Measurements from ENCODE around the gene ACTG1. TPM values are rescaled to one million over a fixed set of nuclear protein-coding genes. Genes with fewer than 3 reads are reported as not detected.

ACTG1 gene
- polyA plus RNA-seq, 4 donors = 2,973 to 3,218 (median 3,183) TPM

DNA sequence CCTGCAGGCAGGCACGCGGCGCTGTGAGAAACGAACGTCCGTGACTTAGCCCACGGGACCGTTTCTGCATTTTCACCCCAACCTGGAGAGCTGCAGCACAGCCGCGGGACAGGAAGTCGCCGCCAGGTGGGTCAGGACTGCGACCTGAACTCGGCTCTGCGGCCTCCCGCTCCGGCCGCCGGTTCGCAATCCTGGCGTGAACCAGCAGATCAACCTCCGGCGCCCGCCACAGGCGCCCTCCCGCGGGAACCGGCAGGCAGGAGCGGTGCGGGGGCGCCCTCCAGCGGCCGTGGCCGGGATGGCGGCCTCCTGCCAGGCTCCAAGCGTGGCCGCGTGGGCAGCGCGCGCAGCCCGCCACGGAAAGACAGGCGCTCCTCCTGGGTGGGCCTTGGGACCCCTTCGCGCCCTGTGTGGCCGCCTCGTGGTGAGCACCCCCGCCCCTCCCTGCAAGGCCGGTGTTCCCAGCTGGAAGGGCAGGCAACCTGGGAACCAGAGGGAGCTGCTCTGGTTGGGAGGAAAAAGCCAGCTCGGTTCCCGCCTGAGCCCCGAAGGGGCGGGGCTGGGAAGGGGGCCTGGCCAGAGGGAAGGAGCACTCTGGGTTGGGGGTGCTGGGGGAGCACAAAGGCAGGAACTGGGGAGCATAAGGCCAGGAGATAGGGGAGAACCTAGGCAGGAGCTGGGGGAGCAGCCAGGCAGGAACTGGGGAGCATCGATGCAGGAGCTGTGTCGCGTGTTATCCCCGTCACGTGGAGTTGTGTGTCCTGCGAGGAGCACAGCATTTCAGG is 28.2 kb downstream of the ACTG1 start:
- DNase-seq (ENCODE audit: low read depth in 4 of 4, low spot score in 3 of 4) = peak in 3 of 4 donors; percentile 69 to 77 (median 73)

DNA sequence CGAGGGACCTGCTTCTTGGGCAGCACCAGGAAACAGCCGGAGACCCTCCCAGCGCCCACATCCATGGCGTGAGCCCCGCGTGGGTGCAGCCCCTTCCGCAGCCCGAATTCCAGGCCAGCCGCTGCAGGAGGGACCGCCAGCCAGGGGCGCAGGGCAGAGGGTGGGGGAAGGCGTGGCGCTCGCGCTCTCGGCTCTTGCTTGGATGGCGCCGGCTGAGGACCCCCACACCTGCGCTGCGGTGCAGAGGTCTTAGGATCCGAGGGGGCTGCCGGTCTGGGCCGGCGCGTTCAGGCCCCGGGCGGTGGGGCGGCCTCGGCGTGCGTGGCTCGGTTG is 28.8 kb downstream of the ACTG1 start:
- DNase-seq (ENCODE audit: low read depth in 4 of 4, low spot score in 3 of 4) = no peak

DNA sequence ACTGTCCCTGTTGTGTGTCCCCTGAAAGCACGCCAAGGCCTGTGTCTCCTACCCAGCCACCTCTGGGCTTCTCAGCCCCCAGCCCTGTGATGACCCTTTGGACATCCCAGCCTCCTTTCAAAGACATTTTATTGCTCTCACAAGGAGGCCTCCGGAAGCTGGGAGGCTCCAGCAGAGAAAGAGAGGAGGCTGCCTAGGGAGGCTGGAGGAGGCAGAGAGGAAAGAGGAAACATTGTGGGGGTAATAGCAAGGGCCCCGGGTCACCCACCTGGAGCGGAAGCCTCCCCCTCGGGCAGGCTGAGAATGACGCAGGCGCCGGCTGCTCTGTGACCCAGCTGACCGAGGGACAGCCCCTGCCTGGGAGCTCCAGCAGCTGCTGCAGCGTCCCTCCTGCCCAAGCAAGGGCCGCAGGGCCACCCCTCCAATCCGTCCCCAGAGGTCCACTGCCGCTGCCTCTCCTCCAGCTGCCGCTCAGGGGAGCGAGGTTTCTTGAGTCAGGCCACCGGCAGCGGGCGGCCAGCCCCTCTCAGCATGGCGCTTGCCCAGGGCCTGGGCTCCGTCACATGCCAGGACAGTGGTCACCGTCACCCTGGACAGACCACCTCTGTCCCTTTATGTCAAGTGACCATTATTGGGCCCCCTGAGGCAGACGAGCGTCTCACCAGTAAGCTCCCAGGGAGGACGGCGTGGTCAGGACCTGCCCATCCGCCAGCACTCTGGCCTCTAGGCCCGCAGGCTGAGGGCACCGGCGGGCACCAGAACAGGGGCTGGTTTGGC is 29.3 kb downstream of the ACTG1 start:
- no peak for DNase-seq (ENCODE audit: low read depth in 4 of 4, low spot score in 3 of 4)

DNA sequence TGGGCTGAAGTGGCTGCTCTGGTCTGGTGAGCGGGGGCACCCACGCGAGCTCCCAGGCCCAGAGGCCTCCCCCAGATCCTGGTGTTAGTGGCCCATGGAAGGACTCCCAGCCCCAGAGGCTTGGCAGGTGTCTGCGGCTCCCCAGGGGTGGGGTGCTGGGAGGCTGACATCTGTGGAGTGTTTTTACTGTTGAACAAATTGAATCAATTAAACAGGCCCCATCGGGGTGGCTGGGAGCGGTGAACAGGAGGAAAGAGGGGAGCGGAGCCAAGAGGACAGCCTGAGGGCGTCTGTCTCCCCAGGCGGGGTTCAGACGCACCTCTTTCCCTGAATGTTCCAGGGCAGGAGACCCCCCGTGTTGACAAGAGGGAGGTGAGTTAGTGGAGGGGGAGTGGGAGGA is 29.9 kb downstream of the ACTG1 start:
- no peak for DNase-seq (ENCODE audit: low read depth in 4 of 4, low spot score in 3 of 4)

DNA sequence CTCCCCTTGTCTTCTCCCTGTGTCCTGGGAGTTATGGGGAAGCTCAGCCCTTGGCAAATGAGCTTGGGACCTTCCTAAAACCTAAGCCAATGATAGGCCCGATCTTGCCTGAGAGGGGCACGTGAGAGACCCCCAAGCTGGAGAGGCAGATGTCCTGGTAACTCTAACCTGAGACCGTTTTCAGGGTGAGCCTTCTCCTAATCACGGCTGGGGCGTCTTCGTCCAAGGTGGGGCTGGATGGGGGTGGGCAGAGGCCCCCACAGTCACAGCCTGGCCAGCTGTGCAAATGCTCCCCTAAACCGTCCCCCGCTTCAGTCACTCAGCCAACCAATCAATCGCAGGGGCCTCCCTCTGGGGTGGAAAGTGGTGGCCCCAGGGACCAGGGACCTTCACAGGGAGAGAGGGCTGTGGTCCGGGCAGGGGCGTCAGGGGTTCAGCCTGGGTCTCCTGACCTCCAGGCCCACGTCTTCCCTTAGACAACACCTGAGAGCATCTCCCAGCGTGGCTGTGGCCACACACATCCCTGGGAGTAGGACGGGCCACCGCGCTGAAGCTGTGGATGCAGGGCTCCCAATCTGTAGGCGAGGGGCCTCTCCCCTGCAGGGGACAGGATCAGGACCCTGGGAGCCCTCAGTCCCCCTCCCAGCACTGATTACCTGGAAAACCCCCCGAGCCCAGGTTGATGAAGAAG is 30.6 kb downstream of the ACTG1 start:
- DNase-seq (ENCODE audit: low read depth in 4 of 4, low spot score in 3 of 4) = no peak

DNA sequence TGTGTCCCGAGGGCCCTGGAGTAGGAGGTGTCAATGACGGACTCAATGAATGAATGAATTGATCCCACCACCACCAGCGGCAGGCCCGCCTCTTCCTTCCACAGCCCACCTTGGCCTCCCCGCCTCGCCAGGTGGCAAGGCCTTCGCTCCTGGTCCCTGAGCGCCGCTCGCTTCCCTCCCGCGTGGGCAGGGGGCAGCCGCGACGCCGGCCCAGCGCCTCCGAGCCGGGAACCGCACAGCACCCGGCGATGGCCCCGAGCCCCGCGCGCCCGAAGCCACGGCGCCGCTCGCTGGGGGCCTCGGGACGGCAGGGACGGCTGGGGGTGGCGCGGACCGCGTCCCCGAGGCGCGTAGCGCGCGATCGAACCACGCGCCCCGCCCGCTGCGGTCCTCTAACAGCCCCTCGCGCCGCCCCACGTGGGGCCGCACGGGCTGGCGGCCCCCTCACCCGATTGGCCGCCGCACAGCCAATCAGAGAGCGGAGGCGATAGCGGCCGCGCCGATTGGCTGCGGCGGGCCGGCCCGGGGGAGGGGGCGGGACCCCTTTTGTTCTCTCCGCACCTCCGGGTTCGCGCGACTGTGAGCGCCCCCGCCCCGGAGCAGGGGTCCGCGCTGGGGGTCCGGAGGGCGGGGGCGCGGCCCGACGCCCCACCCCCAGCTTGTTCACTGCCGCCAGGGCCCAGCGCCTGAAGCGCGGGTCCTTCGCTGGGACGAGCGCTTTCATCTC is 31.4 kb downstream of the ACTG1 start:
- DNase-seq (ENCODE audit: low read depth in 4 of 4, low spot score in 3 of 4) = peak in 3 of 4 donors; percentile 53 to 66 (median 59)

DNA sequence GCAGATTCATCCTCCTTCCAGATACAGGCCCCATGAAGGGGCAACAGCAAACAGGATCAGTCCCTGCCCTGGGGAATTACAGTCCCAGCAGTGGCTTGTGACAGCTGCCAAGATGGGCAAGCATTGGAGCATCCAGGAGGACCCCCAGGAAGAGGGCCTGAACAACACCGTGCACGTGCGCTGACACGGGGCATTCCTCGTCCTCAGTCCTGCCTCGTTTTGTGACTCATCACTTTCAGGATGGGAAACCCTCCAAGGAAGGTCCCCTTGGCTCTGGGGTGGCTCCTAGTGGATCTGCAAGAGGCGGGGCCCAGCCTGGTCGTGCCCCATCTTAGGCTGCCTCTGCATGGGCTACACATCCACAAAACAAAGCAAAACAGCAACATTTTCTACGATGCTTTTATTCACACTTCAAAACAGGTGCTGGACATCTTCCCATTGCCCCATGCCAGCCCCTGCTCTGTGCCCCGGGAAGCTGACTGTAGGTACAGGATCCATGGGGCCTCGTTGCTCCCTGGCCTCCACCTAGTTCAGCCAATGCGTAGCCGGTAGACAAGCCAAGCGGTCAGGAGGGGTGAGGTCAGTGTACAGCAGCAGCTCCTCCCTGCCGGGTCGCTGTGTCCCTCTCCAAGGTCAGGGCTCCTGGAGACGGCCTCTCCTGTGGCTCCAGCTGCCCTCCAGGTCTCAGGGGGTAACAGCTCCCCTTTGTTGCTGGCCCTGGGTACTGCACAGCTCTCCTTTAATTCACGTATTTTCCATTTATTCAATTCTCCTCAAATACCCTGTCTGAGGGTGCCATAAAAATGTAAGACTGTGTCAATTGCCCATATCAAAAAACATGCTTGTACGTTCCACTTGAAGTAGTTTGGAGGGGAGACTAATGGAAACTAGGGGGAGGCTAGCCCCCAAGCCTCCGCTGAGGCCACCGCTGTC is 32.2 kb downstream of the ACTG1 start:
- no peak for DNase-seq (ENCODE audit: low read depth in 4 of 4, low spot score in 3 of 4)

DNA sequence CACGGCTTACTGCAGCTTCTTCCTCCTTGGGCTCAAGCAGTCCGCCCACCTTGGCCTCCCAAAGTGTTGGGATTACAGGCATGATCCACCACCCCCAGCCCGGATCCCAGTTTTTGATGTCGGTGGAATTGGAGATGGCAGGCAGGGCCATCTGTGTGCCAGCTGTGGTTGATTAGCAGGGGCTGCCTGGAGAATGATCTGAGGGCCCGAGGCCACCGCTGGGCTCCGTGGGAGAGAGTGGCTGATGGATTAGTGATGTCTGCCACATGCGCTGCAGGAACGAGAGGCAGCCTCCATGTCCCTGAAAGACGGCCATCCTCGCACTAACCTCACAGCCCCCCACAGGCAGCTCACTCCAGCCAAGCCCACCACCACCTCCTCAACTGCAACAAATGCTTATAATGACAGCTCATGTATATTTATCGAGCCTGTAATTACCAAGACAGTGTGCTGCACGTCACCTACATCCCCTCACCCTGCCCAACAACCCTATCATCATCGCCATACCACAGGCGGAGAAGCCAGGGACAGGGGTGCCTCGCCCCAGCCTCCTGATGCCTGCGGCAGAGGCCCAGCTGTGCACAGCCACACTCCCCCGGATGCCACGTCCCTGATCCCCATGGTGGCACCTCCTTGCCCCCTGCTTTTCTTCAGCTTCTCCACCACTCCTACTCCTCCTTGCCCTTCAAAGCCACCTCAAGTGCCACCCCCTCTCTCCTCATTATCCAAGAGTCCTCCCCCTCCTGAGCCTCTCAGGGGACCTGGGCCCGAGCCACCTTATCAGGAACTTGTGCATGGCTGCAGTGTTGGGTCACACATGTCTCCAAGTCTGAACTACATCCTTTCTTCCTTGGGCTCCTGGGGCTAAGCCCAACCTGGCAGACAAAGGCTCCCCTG is 33.2 kb downstream of the ACTG1 start:
- DNase-seq (ENCODE audit: low read depth in 4 of 4, low spot score in 3 of 4) = no peak

DNA sequence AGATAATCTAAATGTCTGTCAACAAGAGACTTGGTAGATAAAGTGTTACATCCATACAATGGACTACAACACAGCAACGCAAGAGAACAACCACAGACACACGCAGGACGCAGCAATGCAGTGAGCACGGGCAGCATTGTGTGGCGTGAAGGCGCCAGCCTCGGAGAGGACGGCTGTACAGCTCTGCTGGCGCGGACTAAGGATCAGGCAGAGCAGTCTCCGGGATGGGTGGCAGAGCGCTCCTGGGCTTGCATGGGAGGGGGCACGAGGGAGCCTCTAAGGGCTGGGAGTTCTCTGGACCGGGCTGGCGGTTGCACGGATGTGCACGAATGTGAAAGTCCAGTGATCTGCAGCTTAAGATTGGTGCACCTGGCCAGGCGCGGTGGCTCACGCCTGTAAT is 34.5 kb downstream of the ACTG1 start:
- DNase-seq (ENCODE audit: low read depth in 4 of 4, low spot score in 3 of 4) = no peak

DNA sequence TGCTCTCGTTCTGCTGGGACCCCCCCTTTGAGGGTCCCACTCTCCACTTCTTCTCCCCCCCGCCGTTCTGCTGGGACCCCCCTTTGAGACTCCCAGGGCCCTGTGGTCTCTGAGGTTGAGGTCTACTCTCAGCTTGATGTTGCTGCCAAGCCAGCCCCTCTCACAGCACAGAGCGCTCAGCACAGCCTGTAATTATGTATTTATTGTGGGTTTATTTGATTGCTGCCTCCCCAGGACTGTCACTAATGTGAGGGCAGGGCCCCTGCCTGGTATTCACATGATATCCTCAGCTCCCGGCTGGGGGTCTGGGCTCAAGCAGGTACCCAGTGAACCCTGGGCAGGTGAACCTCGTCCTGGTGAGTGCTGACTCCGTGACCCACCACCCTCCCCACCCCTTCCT is 35.4 kb downstream of the ACTG1 start:
- DNase-seq (ENCODE audit: low read depth in 4 of 4, low spot score in 3 of 4) = no peak

DNA sequence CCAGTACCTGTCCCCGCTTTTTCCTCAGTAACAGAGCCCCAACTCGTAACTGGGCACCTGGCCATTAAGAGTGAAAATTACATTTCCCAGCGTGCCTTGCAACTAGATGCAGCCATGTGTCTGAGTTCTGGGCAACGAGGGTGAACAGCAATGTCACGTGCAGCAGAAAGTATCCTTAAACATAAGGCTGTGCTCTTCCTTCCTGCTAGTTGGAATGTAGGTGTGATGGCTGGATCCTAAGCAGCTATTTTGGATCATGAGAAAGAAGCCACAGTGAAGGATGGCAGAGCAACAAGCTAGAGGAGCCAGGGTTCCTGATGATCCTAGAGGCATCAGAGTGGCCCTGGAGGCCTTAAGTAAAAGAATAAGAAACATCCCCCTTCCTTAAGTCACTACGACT is 36.0 kb downstream of the ACTG1 start:
- no peak for DNase-seq (ENCODE audit: low read depth in 4 of 4, low spot score in 3 of 4)

DNA sequence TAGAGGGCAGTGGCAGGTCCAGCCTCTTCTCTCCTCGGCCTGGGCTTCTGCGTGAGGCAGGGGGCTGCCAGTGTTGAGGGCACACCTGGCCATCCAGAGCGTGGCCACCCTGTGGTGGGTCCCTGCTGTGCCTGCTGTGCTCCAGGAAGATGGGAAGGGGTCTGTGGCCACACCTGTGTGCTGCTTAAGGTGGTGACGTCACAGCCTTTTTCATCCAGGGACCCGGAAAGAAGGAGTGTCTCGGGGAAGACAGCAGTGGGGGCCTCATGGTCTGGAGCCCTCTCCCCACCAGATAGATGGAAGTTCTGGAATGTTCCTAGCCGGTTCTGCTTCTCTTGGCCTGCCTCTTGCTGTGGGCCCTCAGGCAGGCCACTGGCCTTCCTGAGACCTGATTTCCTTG is 36.5 kb downstream of the ACTG1 start:
- DNase-seq (ENCODE audit: low read depth in 4 of 4, low spot score in 3 of 4) = no peak

DNA sequence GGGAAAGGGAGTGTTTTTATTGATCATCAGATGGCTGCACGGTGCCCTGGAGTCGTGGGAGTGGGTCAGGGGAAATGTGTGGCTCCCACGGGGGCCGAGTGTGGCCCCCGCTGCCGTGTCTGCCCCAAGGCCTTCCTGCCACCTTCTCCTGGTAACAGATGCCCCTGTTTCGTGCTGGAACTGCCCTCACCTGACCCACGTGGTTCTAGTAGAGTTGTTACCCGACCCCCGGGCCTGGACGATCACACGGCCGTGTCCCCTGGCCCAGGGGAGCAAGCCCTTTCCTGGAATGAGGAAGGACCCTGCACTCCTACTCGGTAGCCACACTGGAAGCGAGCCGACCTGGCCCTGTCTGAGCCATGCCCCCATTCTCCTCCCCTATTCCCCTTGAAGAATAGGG is 37.6 kb downstream of the ACTG1 start:
- no peak for DNase-seq (ENCODE audit: low read depth in 4 of 4, low spot score in 3 of 4)

DNA sequence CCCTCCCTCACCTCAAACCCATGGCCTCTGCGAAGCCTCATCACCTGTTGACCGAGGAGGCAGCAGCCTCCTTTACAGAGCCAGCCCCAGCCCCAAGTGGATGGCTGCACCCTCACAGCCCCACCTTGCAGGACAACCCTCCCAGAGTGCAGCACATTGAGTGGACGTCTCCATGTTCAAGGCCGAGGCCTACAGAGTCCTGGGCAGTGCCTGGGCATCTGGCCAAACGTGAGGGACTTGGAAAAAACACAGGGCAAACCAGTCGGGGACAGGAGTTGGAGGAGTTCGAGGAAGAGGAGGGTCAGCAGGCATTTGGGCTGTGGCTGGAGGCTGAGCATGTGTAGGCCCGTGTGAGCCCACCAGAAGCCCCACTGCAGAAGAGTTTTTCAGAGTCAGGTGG is 39.6 kb downstream of the ACTG1 start:
- no peak for DNase-seq (ENCODE audit: low read depth in 4 of 4, low spot score in 3 of 4)

DNA sequence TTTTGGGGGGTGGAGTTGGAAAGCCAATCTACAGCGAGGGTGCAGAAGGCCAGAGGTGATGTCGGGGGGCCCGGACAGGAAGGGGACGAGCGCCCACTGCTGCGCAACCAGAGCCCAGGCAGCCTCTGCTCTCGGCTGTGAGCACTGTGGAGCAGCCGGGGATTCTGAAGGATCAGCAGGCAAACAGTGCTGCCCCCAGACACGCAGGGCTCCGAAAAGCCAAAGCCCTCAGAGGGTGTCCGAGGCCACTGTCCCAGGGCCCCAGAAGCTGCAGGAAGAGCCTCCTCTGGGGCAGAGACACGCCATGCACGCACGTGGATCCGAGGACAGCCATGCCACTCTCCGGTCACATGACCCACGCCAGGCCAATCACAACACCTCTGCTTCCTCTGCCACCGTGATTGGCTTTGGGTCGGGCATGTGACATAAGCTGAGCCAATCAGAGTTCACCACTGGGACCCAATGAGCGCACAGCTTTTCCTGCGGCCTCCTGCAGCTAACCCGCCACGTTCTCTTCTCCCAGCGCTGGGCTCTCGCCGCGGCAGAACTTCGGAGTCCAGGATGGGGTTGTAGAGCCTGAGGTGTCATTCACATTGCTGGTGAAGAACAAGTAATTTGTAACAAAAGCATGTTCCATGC is 40.7 kb downstream of the ACTG1 start:
- peak in 3 of 4 donors; percentile 60 to 75 (median 63) for DNase-seq (ENCODE audit: low read depth in 4 of 4, low spot score in 3 of 4)

DNA sequence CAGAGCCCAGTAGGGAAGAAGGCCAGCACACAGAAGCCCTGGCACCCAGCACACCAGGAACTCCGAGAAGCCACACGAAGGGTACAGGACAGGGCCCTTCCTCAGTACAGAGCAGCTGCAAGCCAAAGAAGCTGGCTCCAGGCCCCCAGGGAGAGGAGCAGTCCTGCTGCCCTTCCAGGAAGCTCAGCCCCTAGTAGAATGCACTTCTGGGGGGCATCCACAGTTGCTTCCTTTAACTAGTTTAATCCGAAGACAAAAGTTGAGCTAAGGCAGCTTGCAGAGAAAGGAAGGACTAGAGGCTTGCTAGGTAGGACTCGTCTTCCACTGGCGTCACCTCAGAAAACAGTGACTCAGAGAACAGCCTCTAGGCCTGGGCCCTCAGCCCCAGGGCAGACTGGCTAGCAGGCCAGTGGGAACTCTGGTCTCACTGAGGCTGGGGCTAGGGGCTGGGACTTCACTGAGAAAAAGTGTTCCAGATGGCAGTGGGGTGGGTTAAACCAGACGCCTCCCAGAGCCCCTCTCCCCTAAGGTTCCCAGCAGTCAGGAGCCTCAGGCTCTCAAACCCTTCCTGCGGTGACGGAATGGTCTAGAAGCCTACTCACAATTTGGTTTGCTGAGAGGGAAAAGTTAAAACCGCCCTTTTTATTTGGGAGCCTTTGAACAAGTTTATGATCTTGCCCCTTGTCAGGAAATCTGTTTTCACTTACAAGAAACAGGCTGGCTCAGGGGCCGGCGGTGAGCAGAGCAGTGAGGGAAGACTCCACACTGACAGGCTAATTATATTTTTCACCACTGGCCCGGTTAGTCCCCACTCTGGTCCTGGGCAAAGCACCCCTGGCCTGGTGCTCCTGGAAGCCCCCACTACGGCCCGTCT is 41.4 kb downstream of the ACTG1 start:
- DNase-seq (ENCODE audit: low read depth in 4 of 4, low spot score in 3 of 4) = no peak

DNA sequence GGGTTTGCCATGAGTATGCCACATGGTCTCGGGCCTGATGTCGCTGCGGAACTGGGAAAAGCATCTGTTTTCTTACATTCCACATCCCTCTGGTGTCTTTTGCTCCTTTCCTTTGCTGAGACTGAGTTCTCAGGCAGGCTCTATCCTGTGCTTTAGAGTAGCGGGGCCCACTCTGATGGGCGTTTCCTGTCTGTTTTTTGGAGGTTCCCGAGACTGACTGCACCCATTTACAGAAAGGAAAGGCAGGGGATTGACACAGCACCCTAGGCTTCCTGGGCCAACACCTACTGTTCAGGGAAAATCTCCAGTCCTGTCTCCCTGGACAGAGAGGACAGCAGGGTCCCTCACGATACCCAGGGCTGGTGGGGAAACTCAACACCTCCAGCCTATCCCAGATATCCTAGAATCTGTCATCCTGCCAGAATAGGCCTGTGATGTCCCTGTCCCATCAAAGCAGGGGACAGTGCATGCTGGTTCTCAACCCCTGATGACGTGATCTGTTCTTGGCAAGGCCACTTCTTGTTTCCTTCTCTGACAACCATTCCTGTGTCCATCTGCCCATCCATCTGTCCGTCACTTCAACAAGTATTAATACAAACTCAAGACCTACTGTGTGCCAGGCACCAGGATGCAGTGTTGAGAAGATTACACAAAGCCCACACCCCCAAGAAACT is 42.2 kb downstream of the ACTG1 start:
- no peak for DNase-seq (ENCODE audit: low read depth in 4 of 4, low spot score in 3 of 4)

Measured in left renal pelvis (tissue), 4 donors.